IPS-18c (cell line): Measurements from ENCODE around the gene TAP2.
A peak's percentile ranks its signal among the peaks of the same experiment; 100 is the strongest.

ENCODE experiments used
- H3K4me3 ChIP-seq: 2 replicates; pipeline ENCODE4 v1.7.0; 2013; ENCODE audit warnings: low read depth, mild to moderate bottlenecking, low read length, moderate library complexity; ENCODE audit not compliant: insufficient read depth
- H3K9me3 ChIP-seq: one replicate; pipeline ENCODE4 v1.6.1; 2013; ENCODE audit warnings: mild to moderate bottlenecking, low read length, moderate library complexity; ENCODE audit not compliant: control insufficient read depth, insufficient read depth

TAP2 gene

DNA sequence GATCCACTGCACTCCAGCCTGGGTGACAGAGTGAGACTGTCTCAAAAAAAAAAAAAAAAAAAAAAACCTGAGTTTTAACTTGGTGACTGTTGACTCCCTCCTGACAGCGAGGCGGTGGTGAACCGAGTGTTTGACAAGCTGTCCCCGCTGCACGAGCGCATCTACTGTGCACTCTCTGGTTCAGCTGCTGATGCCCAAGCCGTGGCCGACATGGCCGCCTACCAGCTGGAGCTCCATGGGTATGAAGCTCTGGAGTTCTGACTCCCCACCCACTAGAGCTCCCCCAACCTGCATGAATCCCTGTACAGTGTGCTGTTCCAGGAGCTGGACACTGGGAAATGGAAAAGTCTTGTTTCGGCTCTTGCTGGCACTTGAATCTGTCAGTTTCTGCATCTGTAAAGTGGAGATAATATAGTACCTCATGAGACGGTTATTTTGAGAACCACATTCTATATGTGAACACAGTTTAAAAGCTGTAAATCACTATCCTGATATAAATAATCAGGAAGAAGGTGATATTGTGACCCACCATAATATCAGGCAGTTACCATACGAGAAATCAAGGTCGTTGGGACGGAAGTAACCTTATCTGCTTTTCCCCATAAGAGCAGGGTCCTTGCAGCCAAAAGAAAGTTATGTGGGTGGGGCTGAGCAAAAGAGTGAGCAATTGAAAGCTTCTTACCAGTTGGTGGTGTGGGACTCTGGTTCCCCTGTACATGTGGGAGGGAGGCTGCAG is 18.8 kb upstream of the TAP2 start:
- H3K9me3 ChIP-seq = no peaks in the 10 kb centered on the region

DNA sequence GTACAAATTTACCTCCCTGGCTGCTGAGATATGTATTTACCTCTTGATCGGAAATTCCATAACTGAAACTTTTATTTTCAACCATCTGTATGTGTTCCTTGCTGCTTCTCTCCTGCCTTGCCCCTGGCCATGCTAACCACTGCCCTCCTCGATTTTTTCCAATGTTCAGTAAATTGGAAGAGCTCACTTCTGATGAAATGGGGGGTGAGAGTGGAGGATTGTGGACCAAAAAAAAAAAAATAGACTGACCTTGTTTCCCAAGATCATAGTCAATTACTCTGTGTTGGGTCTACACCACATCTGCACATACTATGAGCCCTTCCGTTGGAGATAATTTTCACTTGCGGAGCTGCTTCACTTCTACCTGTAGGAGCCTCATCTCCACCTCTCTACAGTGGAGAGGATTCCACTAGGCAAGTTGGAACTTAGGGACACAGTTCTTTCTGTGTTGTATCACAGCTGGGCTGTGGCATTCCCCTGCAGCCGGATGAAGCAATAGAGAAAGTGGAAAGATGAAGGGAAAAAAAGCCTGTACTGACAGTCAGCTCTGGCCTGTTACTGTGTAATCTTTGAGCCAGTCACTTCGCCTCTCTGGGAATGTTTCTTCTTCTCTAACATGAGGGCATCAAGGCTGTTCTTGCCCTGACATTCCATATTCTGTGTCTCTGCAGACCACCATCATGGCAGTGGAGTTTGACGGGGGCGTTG is 17.1 kb upstream of the TAP2 start:
- no peaks in the 10 kb centered on the region for H3K9me3 ChIP-seq
- no peak overlapping the region for H3K4me3 ChIP-seq

More for the DNA sequence above, 18.8 kb upstream of the TAP2 start:
- H3K4me3 ChIP-seq = no peak overlapping the region

DNA sequence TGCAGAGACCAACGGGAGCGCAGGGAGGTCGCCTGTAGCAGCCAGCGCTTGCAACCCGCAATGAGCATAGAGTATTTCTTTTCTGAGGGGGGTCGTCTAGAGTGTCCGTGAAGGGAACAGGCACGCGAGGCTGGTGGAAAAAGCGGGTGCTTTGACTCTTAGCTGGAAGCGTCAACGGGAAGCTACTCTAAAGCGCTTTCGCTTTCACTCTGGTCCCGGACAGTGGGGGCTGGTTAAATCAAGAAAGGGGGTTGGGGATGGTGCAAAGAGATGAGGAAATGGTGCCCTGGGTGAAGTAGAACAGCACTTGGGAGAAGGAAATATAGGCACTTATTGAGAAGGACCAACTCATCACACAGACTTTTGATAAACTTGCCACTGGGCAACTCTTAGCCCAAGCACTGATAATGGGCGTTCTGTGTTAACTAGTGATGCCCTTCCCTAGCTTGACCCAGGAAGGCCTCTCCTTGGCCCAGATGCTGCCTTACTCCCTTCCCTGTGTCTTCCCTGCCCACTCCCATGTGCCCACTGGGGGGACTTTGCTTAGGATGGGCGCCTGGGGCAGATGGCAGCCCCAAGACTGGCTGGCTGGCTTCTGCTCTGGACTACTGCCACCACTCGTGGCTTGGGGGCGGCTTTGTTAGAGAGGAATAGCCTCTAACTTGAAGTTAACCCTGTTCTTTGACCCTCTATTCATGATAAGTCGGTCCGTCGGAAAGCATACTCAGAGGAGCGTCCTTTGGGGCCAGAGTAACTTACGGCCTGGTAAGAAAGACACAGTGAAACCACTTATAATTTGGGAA is 16.0 kb upstream of the TAP2 start:
- peak overlapping the region; percentile 89; the same call in 1 of the 2 replicates for H3K4me3 ChIP-seq

DNA sequence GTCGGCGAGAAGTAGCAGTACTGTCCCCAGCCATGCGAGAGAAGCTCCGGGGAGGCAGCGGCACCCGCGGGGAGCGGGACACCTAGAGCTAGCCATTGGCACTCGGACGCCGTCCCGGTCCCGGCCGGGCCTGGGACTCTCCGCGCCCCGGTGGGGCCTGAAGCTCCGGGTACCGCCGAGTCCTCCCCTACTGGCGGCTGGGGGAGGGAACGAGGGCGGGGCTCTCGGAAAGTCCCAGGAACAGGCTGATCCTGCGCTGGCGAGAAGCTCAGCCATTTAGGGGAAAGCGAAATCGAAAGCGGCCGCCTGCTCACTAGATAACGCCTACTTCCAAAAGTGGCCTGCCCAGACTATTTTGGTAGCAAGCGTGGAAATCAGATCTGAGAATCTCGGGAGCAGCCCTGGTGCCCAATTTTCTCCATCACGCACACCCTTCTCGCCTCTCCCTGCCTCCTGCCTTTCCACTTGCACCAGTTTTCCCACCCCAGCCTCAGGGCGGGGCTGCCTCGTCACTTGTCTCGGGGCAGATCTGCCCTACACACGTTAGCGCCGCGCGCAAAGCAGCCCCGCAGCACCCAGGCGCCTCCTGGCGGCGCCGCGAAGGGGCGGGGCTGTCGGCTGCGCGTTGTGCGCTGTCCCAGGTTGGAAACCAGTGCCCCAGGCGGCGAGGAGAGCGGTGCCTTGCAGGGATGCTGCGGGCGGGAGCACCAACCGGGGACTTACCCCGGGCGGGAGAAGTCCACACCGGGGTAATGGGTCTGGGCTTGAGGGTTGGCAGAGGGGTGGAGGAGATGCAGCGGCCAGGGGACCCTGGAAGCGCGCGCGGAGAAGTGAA is 15.2 kb upstream of the TAP2 start, which contains the start of the genes PSMB9 and TAP1:
PSMB9 (plus strand) TSS at position 652 of the 835 bp plus-strand sequence; CDS start at position 690, 38 bp downstream.
TAP1 (minus strand) TSS at position 164 of the 835 bp plus-strand sequence; CDS start at position 96, 68 bp downstream.
- Histone ChIP-seq H3K9me3 (no peaks in the 10 kb centered on the region), H3K4me3 (peak within 1 kb of the TSS; percentile 89)

More for the DNA sequence above, 16.0 kb upstream of the TAP2 start:
- no peaks in the 10 kb centered on the region for H3K9me3 ChIP-seq

DNA sequence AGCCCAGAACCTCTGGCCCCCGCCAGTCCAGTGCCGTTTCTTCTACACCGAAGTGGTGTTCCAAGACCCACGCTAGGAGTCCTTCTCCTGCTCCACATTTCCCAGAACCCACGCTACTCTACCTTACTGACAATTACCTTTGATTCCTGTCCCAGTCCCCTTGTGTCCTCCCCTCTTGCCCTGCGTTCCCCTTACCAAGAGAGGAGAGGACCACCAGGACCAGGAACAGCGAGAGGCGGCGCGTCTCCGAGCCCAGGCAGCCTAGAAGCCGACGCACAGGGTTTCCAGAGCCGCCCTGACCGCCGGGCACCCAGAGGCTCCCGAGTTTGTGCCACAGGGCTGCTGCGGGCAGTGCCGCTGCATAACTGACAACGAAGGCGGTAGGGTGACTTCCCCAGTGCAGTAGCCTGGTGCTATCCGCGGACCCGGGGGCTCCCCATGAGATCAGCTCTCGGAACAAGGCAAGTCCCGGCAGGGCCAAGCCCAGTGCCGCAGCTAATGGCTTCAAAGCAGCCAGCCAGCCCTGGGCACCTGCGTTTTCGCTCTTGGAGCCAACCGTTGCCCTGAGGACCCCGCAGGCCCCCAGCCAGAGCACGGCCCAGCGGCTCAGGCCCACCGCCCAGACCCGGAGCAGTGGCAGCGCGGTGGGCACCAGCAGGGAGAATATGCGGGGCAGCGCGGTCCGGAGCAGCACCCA is 14.5 kb upstream of the TAP2 start:
- peak overlapping the region; percentile 89 for H3K4me3 ChIP-seq
- H3K9me3 ChIP-seq = no peaks in the 10 kb centered on the region

DNA sequence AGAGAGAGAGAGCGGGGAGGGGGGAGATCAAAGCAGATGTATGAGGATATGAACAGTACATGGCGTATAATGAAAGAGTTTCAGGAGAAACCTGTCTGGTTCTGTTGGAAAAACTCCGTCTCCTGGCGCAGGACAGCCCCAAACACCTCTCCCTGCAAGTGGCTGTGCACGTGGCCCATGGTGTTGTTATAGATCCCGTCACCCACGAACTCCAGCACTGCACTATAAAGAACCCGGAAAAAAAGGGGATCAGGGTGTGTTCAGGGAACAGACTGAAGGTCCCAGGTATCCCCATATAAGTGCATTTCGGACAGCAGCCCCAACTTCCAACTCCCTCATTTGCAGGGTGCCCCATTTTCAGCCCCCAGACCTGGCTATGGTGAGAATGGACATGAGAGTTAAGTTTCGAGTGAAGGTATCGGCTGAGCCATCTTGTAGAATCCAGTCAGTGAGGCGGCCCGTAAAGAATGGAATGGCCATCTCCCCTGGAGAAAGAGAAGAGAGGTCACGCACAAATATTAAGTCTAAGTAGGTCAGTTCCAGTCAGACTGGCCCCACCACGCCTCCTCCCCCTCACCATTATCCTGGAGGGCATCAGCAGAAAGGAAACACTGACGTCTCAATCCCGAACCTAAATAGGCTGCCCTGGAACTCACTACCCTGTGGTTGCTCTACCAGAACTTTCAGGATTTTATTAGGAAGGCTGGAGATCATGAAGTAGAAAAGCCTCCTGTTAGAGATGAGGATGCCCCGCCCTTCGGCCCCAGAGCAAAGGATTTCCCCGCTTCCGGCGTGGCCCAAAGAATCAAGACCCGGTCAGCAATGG is 13.7 kb upstream of the TAP2 start:
- Histone ChIP-seq H3K4me3 (peak overlapping the region; percentile 89), H3K9me3 (no peaks in the 10 kb centered on the region)

DNA sequence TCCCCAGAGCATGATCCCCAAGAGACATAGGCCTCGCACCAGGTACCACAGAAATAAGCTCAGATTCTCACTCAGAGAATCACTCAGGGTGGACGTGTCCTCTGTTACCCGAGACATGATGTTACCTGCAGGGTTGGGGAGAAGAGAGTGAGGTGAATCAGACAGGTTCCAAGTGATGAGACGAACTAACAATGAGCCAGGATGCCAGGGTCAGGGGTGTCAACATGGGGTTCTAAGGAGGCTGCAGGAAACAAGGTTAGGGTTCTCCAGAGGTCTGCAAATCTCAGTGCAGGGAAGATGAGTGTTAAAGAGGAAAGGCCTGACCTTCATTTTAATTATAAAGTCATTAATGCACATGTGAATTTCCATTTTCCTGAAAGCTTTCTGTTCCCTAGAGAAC is 12.5 kb upstream of the TAP2 start:
- Histone ChIP-seq H3K9me3 (no peaks in the 10 kb centered on the region), H3K4me3 (no peak overlapping the region)

DNA sequence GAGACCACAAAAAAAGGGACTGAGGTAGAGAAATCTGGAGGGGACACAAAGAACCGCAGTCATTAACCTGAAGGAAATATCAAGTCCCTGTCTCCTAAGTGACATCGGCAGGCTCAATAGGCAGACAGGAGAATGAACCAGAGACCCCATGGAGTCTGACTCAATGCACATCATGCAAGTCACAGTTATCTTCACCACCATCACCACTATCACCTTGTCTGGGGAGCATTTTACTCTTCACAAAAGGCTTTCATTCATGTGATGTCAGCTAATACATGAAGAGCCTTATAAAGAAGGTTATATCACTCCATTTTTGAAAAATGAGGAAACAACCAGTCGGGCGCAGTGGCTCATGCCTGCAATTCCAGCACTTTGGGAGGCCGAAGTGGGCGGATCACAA is 10.6 kb upstream of the TAP2 start:
- H3K4me3 ChIP-seq = no peak overlapping the region
- H3K9me3 ChIP-seq = no peaks in the 10 kb centered on the region

DNA sequence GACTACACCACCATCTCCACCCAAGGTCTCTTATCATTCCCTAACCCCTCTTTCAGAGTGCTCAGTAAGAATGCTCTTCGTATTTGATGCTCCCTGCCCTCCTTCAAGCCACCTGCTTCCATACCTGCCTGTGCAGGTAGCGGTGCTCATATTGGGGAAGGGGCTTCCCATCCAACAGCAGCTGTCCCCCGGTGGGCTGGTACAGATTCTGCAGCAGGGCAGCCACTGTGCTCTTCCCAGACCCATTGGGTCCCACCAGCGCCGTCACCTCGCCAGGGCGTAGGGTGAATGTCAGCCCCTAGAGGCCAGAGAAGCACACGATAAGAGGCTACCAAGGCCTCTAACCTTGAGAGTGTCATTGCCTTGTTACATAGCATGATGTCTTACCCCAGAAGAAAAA is 9.3 kb upstream of the TAP2 start:
- H3K4me3 ChIP-seq = no peak overlapping the region
- H3K9me3 ChIP-seq = no peaks in the 10 kb centered on the region

DNA sequence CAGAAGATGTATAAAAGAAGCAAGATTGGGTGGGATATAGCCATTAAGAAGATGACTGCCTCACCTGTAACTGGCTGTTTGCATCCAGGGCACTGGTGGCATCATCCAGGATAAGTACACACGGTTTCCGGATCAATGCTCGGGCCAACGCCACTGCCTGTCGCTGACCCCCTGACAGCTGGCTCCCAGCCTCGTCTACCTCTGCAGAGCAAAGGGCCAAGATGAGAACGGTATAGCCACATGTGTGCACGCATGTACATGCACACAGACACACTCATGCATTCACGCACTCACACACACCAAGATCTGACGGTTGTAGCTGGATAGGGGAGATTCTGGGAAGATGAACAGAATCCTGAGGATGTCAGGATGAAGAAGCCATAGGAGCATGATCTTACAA is 8.5 kb upstream of the TAP2 start:
- Histone ChIP-seq H3K9me3 (no peaks in the 10 kb centered on the region), H3K4me3 (no peak overlapping the region)

DNA sequence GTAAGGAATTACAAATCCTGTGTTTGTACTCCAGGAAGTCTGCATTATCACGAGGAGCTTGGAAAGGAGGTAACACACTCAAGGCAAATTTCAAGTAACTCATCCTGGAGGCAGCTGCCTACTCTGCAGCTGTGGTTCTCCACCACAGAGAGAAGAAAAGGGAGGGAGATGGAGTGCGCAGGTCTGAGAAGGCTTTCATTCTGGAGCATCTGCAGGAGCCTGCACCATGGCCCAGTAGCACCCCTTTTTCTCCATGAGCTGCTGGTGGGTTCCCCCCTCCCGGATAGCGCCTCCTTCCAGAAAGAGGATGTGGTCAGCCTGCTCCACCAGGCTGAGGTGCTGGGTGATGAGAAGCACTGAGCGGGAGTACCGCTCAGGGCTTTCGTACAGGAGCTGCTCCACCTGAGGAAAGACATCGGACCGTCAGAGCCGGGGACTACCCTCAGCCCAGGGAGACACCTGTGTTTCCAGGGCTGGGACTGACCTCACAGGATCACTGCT is 6.9 kb upstream of the TAP2 start:
- H3K4me3 ChIP-seq = peak overlapping the region; percentile 31; the same call in 1 of the 2 replicates

DNA sequence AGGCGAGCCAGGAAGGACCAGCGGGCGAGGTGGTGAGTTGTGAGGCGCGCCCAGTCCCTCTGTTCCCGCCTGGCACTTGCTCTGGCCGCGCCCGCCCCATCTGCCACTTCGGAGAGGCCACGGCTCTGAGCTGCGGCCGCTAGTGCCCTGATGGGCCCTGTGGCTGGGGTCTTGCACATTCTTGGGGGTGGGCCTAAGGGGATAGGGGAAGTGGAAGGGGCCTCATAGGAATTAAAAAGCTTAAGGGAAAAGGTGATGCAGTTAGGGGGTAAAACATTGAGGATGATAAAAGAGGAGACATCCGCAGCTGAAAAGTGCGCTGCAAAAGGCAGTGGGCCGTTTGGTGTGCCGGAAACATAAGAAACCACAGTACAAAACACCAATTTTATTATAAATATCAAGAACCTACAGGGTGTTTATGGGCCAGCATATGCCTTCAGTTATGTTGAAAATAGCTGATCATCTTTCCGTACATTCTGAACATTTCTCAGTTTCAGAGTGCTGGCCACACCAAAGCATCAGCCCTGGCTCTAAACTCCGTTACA is 6.4 kb upstream of the TAP2 start:
- Histone ChIP-seq H3K4me3 (peak overlapping the region; percentile 31; the same call in 1 of the 2 replicates), H3K9me3 (no peaks in the 10 kb centered on the region)

More for the DNA sequence above, 6.9 kb upstream of the TAP2 start:
- H3K9me3 ChIP-seq = no peaks in the 10 kb centered on the region

DNA sequence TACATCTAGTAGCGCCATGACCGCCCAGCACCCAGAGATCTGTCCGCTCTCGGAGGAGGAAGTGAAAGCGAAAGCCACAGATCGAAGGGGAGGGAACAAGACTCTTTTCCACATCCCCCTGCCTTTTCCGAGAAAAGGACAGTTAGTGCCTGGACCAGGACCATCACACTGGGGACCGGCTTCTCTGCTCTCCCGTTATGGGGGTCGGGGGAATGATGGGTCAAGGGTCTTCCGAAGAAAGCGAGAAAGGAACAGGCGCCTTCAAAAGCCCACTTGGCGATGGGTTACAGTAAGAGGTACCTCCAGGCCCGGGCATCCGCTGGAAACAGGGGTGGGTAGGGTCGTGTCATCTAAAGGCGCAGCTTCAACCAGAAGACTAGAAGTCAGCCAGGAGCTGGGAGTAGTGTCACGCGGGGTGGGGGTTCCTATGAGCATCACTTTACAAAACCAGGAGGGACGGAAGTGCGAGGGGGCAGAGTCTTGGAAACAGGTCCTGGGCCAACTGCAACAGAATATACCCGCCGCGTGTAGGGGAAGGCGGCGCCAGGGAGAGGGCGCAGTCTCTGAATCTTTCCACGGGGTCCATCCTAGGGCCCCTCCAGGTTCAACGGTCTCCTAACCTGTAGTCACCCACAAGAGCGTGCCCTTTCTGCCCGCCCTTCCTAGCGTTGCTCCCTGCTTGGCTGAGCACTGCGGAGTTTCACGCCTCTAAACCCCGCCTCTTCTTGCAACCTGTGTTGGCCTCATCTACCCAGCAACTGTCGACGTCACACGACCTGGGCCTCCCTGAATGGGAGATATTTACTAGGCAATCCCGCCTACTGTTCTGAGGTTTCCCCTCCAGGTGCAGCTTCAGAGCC is 5.7 kb upstream of the TAP2 start, which contains the start of gene PSMB8:
PSMB8 (minus strand) TSS at position 69 of the 860 bp plus-strand sequence; CDS start at position 18, 51 bp downstream.
- Histone ChIP-seq H3K9me3 (no peaks in the 10 kb centered on the region), H3K4me3 (peak within 1 kb of the TSS; percentile 73)

DNA sequence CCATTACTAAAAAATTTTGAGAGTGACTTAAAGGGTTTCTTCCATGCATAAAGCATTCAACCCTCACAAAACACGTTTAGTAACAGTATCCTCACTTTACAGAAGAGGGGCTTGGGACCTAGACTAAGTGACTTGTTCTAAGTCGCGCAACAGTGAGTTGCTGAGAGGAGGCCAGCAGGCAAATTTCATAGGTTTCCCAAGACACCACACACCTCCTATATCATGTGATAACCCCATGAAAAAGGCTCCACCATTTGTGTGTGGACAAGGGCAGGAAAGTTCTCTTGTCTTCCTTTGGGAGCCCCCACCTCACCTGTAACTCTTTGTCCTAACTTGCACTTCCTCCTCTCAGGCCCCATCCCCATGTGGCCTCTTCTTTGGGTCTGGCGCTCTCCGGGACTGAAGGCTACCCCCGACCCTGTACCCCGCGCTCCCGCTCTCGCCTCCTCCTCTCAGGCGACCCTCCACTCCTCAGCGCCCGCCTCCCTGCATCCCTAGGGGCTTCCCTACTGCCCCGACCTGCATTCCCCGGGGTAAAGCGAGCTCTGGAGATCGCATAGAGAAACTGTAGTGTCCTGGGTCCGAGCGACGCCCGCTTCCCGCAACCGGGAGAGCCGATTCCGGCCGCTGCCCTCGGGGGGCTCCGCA is 4.9 kb upstream of the TAP2 start:
- peak overlapping the region; percentile 73 for H3K4me3 ChIP-seq
- H3K9me3 ChIP-seq = no peaks in the 10 kb centered on the region
